GM12878 (cell line): ENCODE data around the gene GATA3. TPM values are rescaled to one million over a fixed set of nuclear protein-coding genes. Genes with fewer than 3 reads are reported as not detected.
A peak's percentile ranks its signal among the peaks of the same experiment; 100 is the strongest.

Source experiments
- BCL11A ChIP-seq: IDR thresholded peaks from 2 replicates; pipeline ENCODE4 v1.6.1; 2011; ENCODE audit warnings: low read depth, low read length
- BHLHE40 ChIP-seq, 2 experiments: fragments of 450-650 bp in 1 of 2; IDR thresholded peaks; 2 replicates each; pipeline ENCODE4 v1.6.1; 2011 to 2017; ENCODE audit warnings: low read depth in 2 of 2, borderline replicate concordance in 1 of 2, improper control_type of control experiment in 1 of 2, low read length in 1 of 2, mild to moderate bottlenecking in 1 of 2
- BRCA1 ChIP-seq: IDR thresholded peaks from 2 replicates; pipeline ENCODE4 v1.6.1; 2011; ENCODE audit warnings: low read depth, low read length, improper control_type of control experiment
- EP300 ChIP-seq, 2 experiments: fragments of 150-350 bp in 1 of 2; IDR thresholded peaks; 2 replicates each; pipeline ENCODE4 v1.6.1; 2011 to 2012; ENCODE audit warnings: low read depth in 2 of 2, low read length in 2 of 2, borderline replicate concordance in 1 of 2, improper control_type of control experiment in 1 of 2, inconsistent platforms in 1 of 2; ENCODE audit not compliant: control insufficient read depth in 1 of 2
- FOXM1 ChIP-seq: IDR thresholded peaks from 2 replicates; pipeline ENCODE4 v1.6.1; 2012; ENCODE audit warnings: low read depth, mild to moderate bottlenecking, inconsistent platforms, low read length, moderate library complexity
- IKZF1 ChIP-seq: fragments of 450-650 bp; conservative IDR thresholded peaks from 2 replicates; pipeline ENCODE4 v1.6.1; 2017; ENCODE audit warnings: antibody characterized with exemption, mild to moderate bottlenecking
- NBN ChIP-seq: fragments of 450-650 bp; IDR thresholded peaks from 2 replicates; pipeline ENCODE4 v1.6.1; 2016
- RUNX3 ChIP-seq: IDR thresholded peaks from 2 replicates; pipeline ENCODE4 v1.6.1; 2012; ENCODE audit warnings: low read length, inconsistent platforms
- SP1 ChIP-seq: IDR thresholded peaks from one replicate; pipeline ENCODE4 v1.6.1; 2011; ENCODE audit warnings: low read depth, low read length
- TAF1 ChIP-seq: IDR thresholded peaks from 2 replicates; pipeline ENCODE4 v1.6.1; 2011; ENCODE audit warnings: mild to moderate bottlenecking, low read depth, low read length, borderline replicate concordance
- polyA plus RNA-seq, 11 experiments: library from polyadenylated mRNA; depleted of rRNA in 4 of 11; unstranded in 6 of 11; stranded (reverse) in 5 of 11; fragments of >200 nt; fragmentation: Nextera tagmentation in 4 of 11; fragmentation: Illumina TruSeq in 1 of 11; extraction: Ambion mirVana in 4 of 11; extraction: Trizol in 1 of 11; gene quantifications; 1 replicate in 1 of 11; 2 replicates in 10 of 11; pipeline versions ENCODE4 v1.2.1 to v1.2.3, GENCODE V29; 2011 to 2016; ENCODE audit warnings: inconsistent platforms in 2 of 11, missing spikeins in 2 of 11, low read depth in 1 of 11
- total RNA-seq, 4 experiments: library from RNA; depleted of rRNA in 3 of 4; stranded (reverse); fragments of >200 nt in 3 of 4; fragmentation: Illumina TruSeq in 1 of 4; extraction: Trizol in 1 of 4; gene quantifications; 2 replicates each; pipeline versions ENCODE4 v1.2.1 to v1.2.3, GENCODE V29; 2013 to 2021
- TF ChIP-seq, protein P1 (sequence below): fragments of 450-650 bp; IDR thresholded peaks from 2 replicates; pipeline ENCODE4 v1.6.1; 2017; ENCODE audit warnings: borderline replicate concordance
- TF ChIP-seq, protein P2 (sequence below): fragments of 450-650 bp; formaldehyde crosslinking; IDR thresholded peaks from 2 replicates; pipeline ENCODE4 v1.5.0; 2022; ENCODE audit warnings: mild to moderate bottlenecking, missing genetic modification characterization
- TF ChIP-seq, protein P3 (sequence below): IDR thresholded peaks from 2 replicates; pipeline ENCODE4 v1.6.1; 2012; ENCODE audit warnings: low read length, inconsistent platforms
- TF ChIP-seq, protein P4 (sequence below): fragments of 450-650 bp; IDR thresholded peaks from 2 replicates; pipeline ENCODE4 v1.6.1; 2017; ENCODE audit warnings: low read depth, mild to moderate bottlenecking, moderate library complexity
- TF ChIP-seq, protein P5 (sequence below): fragments of 450-650 bp; IDR thresholded peaks from 2 replicates; pipeline ENCODE4 v1.6.1; 2017; ENCODE audit warnings: mild to moderate bottlenecking
- TF ChIP-seq, protein P6 (sequence below): IDR thresholded peaks from 2 replicates; pipeline ENCODE4 v1.6.1; 2012; ENCODE audit warnings: mild to moderate bottlenecking, low read depth, low read length

Gene GATA3
- total and polyA plus RNA-seq, 10 of the 15 experiments (the other 5 are each of a cell fraction or from before 2014, with no cell fraction given), result 0.08 to 0.80 (median 0.29) TPM

DNA sequence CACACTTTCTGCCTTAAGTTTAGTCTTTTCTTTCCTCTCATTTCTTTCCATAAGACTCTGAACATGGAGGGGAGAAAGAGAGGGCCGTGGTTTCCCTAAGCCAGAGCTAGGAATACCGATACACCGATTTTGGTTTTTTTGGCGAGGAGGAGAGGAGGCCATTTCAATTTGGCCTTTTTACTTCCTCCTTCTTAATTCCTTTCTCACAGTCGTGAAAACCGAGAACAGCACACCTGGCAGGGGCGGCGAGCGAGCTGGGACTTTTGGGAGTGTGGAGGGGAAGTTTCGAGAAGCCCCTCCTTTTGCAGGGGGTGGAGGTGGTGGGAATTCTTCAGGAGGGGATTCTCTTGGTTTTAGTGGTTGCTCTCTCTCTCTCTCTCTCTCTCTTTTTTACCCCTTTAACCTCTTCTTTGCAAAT lies 6.2 kb downstream of the GATA3 start (continued):
- TF ChIP-seq BRCA1 (no peak), RUNX3 (peak; percentile 63), EP300 (IDR thresholded peaks at IDR 0.05; ENCODE audit: borderline replicate concordance in 1 of 2, control insufficient read depth in 1 of 2, low read depth in 2 of 2, low read length in 2 of 2) (peak in 1 of 2 experiments; percentile 30; a peak in 1 of 4 replicates), IKZF1 (peak; percentile 67), BCL11A (0 out of 2 replicates have a peak, but pooled peaks have one; percentile 32), TAF1 (no peak), SP1 (no peak), FOXM1 (peak; percentile 14; the same call in 1 of the 2 replicates), NBN (0 out of 2 replicates have a peak, but pooled peaks have one; percentile 8), BHLHE40 (IDR thresholded peaks at IDR 0.05; ENCODE audit: borderline replicate concordance in 1 of 2, low read depth in 2 of 2, low read length in 1 of 2) (peak in 1 of 2 experiments; percentile 16; a peak in 1 of 4 replicates)
- TF ChIP-seq, protein P1, sequence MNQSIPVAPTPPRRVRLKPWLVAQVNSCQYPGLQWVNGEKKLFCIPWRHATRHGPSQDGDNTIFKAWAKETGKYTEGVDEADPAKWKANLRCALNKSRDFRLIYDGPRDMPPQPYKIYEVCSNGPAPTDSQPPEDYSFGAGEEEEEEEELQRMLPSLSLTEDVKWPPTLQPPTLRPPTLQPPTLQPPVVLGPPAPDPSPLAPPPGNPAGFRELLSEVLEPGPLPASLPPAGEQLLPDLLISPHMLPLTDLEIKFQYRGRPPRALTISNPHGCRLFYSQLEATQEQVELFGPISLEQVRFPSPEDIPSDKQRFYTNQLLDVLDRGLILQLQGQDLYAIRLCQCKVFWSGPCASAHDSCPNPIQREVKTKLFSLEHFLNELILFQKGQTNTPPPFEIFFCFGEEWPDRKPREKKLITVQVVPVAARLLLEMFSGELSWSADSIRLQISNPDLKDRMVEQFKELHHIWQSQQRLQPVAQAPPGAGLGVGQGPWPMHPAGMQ, result no peak
- TF ChIP-seq, protein P2, sequence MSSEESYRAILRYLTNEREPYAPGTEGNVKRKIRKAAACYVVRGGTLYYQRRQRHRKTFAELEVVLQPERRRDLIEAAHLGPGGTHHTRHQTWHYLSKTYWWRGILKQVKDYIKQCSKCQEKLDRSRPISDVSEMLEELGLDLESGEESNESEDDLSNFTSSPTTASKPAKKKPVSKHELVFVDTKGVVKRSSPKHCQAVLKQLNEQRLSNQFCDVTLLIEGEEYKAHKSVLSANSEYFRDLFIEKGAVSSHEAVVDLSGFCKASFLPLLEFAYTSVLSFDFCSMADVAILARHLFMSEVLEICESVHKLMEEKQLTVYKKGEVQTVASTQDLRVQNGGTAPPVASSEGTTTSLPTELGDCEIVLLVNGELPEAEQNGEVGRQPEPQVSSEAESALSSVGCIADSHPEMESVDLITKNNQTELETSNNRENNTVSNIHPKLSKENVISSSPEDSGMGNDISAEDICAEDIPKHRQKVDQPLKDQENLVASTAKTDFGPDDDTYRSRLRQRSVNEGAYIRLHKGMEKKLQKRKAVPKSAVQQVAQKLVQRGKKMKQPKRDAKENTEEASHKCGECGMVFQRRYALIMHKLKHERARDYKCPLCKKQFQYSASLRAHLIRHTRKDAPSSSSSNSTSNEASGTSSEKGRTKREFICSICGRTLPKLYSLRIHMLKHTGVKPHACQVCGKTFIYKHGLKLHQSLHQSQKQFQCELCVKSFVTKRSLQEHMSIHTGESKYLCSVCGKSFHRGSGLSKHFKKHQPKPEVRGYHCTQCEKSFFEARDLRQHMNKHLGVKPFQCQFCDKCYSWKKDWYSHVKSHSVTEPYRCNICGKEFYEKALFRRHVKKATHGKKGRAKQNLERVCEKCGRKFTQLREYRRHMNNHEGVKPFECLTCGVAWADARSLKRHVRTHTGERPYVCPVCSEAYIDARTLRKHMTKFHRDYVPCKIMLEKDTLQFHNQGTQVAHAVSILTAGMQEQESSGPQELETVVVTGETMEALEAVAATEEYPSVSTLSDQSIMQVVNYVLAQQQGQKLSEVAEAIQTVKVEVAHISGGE (CRISPR knock-in tag), result no peak
- TF ChIP-seq, protein P3, sequence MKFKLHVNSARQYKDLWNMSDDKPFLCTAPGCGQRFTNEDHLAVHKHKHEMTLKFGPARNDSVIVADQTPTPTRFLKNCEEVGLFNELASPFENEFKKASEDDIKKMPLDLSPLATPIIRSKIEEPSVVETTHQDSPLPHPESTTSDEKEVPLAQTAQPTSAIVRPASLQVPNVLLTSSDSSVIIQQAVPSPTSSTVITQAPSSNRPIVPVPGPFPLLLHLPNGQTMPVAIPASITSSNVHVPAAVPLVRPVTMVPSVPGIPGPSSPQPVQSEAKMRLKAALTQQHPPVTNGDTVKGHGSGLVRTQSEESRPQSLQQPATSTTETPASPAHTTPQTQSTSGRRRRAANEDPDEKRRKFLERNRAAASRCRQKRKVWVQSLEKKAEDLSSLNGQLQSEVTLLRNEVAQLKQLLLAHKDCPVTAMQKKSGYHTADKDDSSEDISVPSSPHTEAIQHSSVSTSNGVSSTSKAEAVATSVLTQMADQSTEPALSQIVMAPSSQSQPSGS, result peak; percentile 42; the same call in 1 of the 2 replicates
- TF ChIP-seq, protein P4, sequence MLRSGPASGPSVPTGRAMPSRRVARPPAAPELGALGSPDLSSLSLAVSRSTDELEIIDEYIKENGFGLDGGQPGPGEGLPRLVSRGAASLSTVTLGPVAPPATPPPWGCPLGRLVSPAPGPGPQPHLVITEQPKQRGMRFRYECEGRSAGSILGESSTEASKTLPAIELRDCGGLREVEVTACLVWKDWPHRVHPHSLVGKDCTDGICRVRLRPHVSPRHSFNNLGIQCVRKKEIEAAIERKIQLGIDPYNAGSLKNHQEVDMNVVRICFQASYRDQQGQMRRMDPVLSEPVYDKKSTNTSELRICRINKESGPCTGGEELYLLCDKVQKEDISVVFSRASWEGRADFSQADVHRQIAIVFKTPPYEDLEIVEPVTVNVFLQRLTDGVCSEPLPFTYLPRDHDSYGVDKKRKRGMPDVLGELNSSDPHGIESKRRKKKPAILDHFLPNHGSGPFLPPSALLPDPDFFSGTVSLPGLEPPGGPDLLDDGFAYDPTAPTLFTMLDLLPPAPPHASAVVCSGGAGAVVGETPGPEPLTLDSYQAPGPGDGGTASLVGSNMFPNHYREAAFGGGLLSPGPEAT, result 0 out of 2 replicates have a peak, but pooled peaks have one; percentile 68
- TF ChIP-seq, protein P5, sequence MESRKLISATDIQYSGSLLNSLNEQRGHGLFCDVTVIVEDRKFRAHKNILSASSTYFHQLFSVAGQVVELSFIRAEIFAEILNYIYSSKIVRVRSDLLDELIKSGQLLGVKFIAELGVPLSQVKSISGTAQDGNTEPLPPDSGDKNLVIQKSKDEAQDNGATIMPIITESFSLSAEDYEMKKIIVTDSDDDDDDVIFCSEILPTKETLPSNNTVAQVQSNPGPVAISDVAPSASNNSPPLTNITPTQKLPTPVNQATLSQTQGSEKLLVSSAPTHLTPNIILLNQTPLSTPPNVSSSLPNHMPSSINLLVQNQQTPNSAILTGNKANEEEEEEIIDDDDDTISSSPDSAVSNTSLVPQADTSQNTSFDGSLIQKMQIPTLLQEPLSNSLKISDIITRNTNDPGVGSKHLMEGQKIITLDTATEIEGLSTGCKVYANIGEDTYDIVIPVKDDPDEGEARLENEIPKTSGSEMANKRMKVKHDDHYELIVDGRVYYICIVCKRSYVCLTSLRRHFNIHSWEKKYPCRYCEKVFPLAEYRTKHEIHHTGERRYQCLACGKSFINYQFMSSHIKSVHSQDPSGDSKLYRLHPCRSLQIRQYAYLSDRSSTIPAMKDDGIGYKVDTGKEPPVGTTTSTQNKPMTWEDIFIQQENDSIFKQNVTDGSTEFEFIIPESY, result no peak
- TF ChIP-seq, protein P6, sequence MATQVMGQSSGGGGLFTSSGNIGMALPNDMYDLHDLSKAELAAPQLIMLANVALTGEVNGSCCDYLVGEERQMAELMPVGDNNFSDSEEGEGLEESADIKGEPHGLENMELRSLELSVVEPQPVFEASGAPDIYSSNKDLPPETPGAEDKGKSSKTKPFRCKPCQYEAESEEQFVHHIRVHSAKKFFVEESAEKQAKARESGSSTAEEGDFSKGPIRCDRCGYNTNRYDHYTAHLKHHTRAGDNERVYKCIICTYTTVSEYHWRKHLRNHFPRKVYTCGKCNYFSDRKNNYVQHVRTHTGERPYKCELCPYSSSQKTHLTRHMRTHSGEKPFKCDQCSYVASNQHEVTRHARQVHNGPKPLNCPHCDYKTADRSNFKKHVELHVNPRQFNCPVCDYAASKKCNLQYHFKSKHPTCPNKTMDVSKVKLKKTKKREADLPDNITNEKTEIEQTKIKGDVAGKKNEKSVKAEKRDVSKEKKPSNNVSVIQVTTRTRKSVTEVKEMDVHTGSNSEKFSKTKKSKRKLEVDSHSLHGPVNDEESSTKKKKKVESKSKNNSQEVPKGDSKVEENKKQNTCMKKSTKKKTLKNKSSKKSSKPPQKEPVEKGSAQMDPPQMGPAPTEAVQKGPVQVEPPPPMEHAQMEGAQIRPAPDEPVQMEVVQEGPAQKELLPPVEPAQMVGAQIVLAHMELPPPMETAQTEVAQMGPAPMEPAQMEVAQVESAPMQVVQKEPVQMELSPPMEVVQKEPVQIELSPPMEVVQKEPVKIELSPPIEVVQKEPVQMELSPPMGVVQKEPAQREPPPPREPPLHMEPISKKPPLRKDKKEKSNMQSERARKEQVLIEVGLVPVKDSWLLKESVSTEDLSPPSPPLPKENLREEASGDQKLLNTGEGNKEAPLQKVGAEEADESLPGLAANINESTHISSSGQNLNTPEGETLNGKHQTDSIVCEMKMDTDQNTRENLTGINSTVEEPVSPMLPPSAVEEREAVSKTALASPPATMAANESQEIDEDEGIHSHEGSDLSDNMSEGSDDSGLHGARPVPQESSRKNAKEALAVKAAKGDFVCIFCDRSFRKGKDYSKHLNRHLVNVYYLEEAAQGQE, result no peak
